CD4-positive, alpha-beta memory T cell (primary cell): ENCODE results near the gene SBNO2. TPM values are rescaled to one million over a fixed set of nuclear protein-coding genes. Genes with fewer than 3 reads are reported as not detected.
"Not testable (repeated sequence)": the region's sequence is repeated elsewhere in the genome, so short reads cannot be mapped to it uniquely, and the experiment has no call there.

Source experiments
- CTCF ChIA-PET: fragments of 350-600 bp; sonication (Branson Sonifier 250); formaldehyde crosslinking; loops from one replicate; lab custom pipeline; 2021; ENCODE audit warnings: inconsistent platforms; ENCODE audit not compliant: partially characterized antibody; lab: Charles Lee
- POLR2A ChIA-PET: fragments of 350-600 bp; sonication (Branson Sonifier 250); formaldehyde crosslinking; loops from one replicate; lab custom pipeline; 2021; ENCODE audit not compliant: partially characterized antibody; lab: Charles Lee
- DNase-seq, 5 donors: peaks; one replicate each; pipeline versions ENCODE4 v3.0.0 to v3.0.0-alpha.2; 2020 to 2022; ENCODE audit warnings: mixed read lengths in 1 of 5
- H3K27ac ChIP-seq: one replicate; pipeline ENCODE4 v1.7.0; 2013; ENCODE audit warnings: low read depth, low read length
- H3K27me3 ChIP-seq: 2 replicates; pipeline ENCODE4 v1.7.0; 2013; ENCODE audit warnings: mild to moderate bottlenecking, low read length, moderate library complexity; ENCODE audit not compliant: insufficient read depth
- H3K36me3 ChIP-seq: 2 replicates; pipeline ENCODE4 v1.7.0; 2013; ENCODE audit warnings: mild to moderate bottlenecking, low read length, moderate library complexity; ENCODE audit not compliant: insufficient read depth
- H3K4me1 ChIP-seq: 2 replicates; pipeline ENCODE4 v1.7.0; 2013; ENCODE audit warnings: mild to moderate bottlenecking, low read length, moderate library complexity; ENCODE audit not compliant: insufficient read depth
- H3K4me3 ChIP-seq, 2 donors: one replicate each; pipeline ENCODE4 v1.7.0; 2013; ENCODE audit warnings: low read length in 2 of 2, mild to moderate bottlenecking in 1 of 2
- H3K9me3 ChIP-seq, 2 donors: one replicate each; pipeline ENCODE4 v1.7.0; 2013; ENCODE audit warnings: low read length in 2 of 2, control low read depth in 1 of 2; ENCODE audit not compliant: control insufficient read depth in 1 of 2
- H3K27ac Mint-ChIP-seq, 7 donors: one replicate each; pipeline ENCODE4 v1.8.0; 2020 to 2021; ENCODE audit warnings: mixed read lengths in 7 of 7, mild to moderate bottlenecking in 6 of 7, inconsistent platforms in 3 of 7, moderate library complexity in 3 of 7
- H3K27me3 Mint-ChIP-seq, 2 donors: one replicate each; pipeline ENCODE4 v1.8.0; 2020 to 2021; ENCODE audit warnings: mixed read lengths in 2 of 2
- H3K36me3 Mint-ChIP-seq, 2 donors: one replicate each; pipeline ENCODE4 v1.8.0; 2020 to 2021; ENCODE audit warnings: mixed read lengths in 2 of 2, inconsistent platforms in 1 of 2, mild to moderate bottlenecking in 1 of 2
- H3K4me1 Mint-ChIP-seq, 4 donors: one replicate each; pipeline ENCODE4 v1.8.0; 2020 to 2021; ENCODE audit warnings: mixed read lengths in 4 of 4, mild to moderate bottlenecking in 1 of 4
- H3K4me3 Mint-ChIP-seq, 8 donors: one replicate each; pipeline ENCODE4 v1.8.0; 2020 to 2021; ENCODE audit warnings: mixed read lengths in 8 of 8, mild to moderate bottlenecking in 7 of 8, moderate library complexity in 6 of 8, inconsistent platforms in 3 of 8
- H3K9me3 Mint-ChIP-seq, 8 donors: one replicate each; pipeline ENCODE4 v1.8.0; 2020 to 2021; ENCODE audit warnings: mixed read lengths in 8 of 8, mild to moderate bottlenecking in 5 of 8, inconsistent platforms in 3 of 8, moderate library complexity in 1 of 8
- intact Hi-C: fragments of 100-400 bp; cut with micrococcal nuclease; formaldehyde crosslinking; loops from one replicate; pipeline ENCODE4 v1.15.1; 2023
- polyA plus RNA-seq, 2 donors: library from polyadenylated mRNA; unstranded; fragments of 300-500 nt; fragmentation: Illumina TruSeq; gene quantifications; one replicate each; pipeline ENCODE4 v1.2.3, GENCODE V29; 2021
- total RNA-seq, 2 experiments: library from RNA; stranded (reverse); gene quantifications; one replicate each; pipeline ENCODE4 v1.2.3, GENCODE V29; 2021

SBNO2 gene
- total and polyA plus RNA-seq, 4 experiments from 2014 or later = 0.37 to 98.6 (median 48.1) TPM

DNA sequence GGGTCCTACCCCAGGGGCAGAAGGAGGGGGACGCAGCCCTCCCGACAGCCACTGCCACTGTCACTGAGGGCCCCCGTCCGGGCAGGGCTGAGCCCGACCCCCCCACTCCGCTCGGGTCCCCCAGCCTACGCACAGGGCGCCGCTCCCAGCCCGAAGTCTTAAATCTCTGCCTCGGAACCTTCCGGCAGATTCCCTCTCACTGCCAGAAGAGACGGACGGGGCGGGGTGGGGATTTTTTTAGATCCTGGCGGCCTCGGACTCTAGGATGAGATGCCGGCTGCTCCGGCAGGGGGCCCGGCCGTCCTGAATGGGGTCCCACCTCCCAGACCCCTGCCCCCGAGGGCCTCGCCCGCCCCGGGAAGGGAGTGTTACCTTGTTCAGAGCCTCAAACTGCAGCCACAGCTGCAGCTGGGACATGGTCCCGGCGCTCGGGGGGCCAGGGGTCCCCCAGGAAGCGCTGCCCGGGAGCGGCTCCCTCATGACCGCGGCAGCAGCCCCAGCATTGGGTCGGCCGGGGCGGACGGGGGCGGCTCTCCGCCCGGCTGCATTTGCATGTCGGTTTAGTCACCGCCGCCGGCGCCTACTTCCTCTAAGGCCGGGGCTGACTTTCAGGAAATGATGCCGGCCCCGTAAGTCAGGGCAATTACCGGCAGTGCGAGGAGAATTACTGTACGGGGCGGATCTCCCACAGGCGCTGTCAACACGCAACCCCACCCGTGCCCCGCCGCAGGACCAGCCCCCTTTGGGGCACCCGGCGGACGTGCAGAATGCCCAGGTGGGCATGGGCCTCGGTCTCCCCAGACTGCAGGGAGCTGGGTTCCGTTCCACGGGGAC lies 42.1 kb downstream of the SBNO2 start:
- peaks cover 7 to 35% (median 23%) of the 10 kb centered on the region in 4 donors for H3K4me1 Mint-ChIP-seq
- CTCF ChIA-PET = interaction anchor here (1.2 to 1.9 kb wide), 3 partner anchors 19 to 62 kb away, joined by 4 to 10 read pairs (median 4); no protein-coding TSS in a partner anchor
- H3K27ac Mint-ChIP-seq = peak overlapping the region; percentile 91 to 94 (median 94)
- Histone ChIP-seq H3K4me3 (peak overlapping the region; percentile 61 to 89), H3K36me3 (peaks cover 7% of the 10 kb centered on the region), H3K9me3 (no peaks in the 10 kb centered on the region), H3K27me3 (no peaks in the 10 kb centered on the region), H3K27ac (peak overlapping the region; percentile 90), H3K4me1 (peaks cover 60% of the 10 kb centered on the region)
- peaks cover 0 to 14% of the 10 kb centered on the region in 2 donors for H3K36me3 Mint-ChIP-seq
- POLR2A ChIA-PET = interaction anchor here (0.6 to 4.7 kb wide), 21 partner anchors 20 to 223 kb away, joined by 3 to 42 read pairs (median 6); partner anchors contain the start of genes ABCA7, ARHGAP45, CIRBP and CNN2
- H3K9me3 Mint-ChIP-seq = peaks cover 0 to 2% (median 0%) of the 10 kb centered on the region in 8 donors
- H3K4me3 Mint-ChIP-seq = peak overlapping the region; percentile 85 to 92 (median 88)
- no peaks in the 10 kb centered on the region for H3K27me3 Mint-ChIP-seq
- intact Hi-C loops = loop anchor here (1.0 to 5.0 kb wide), 4 partner anchors 19 to 60 kb away; partner anchors contain the start of genes POLR2E and SBNO2
- DNase-seq = peak; percentile 82 to 92 (median 83)

DNA sequence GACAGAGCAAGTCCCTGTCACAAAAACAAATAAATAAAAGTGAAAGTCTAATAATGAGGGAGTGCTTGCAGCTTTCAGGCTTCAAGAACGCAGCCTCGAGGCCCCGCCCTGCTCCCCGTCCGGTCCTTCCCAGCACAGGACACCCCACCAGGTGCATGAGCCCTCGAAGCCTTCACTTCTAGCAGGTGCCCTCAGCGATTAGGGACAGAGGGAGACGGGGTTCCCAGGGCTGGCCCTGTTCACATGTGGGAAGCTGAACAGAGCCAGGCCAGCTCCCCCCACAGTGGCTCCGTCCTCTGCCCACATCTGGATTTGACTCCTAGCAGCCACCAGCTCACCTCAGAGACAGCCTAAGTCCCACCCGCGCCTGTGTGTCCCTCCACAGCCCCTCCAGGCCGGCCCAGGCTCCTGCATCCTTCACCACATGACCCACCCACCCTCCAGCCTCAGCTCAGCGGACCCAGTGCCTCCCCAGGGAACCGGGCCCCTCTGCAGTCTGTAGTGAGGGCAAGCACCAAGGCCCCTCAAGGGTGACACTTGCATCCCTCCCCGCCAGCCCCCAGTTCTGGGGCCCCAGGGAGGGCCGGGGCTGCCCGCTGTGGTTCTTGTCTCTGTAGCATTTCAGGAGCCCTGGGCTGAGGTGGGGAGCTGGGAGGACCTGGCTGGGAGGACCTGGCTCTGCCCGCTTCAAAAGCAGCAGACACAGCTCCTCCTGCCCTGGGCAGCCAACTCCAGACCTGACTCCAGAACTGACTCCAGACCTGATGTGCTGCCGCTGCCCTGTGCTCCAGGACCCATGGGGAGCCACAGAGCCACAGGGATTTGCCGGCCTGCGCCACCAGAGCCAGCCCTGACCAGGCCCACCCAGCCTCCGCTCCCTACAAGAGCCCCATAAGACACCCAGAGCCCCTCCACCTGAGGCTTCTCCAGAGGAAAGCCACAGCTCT lies 43.0 kb downstream of the SBNO2 start:
- Histone ChIP-seq H3K4me3 (peak overlapping the region; percentile 61 to 89), H3K4me1 (peaks cover 55% of the 10 kb centered on the region), H3K27ac (peak overlapping the region; percentile 90), H3K9me3 (no peaks in the 10 kb centered on the region), H3K27me3 (no peaks in the 10 kb centered on the region), H3K36me3 (peaks cover 12% of the 10 kb centered on the region)
- POLR2A ChIA-PET = interaction anchor here (0.5 to 4.7 kb wide), 35 partner anchors 8 to 222 kb away, joined by 3 to 42 read pairs (median 5); partner anchors contain the start of genes ABCA7, ARHGAP45, CIRBP and CNN2
- intact Hi-C loops = loop anchor here (5.0 kb wide), 2 partner anchors 34 to 61 kb away; partner anchors contain the start of gene POLR2E
- peak overlapping the region; percentile 85 to 95 (median 94) for H3K27ac Mint-ChIP-seq
- peak overlapping the region; percentile 85 to 92 (median 88) for H3K4me3 Mint-ChIP-seq
- peaks cover 6 to 35% (median 20%) of the 10 kb centered on the region in 4 donors for H3K4me1 Mint-ChIP-seq
- H3K36me3 Mint-ChIP-seq = peaks cover 0 to 17% of the 10 kb centered on the region in 2 donors
- no peaks in the 10 kb centered on the region for H3K27me3 Mint-ChIP-seq
- peaks cover 0 to 2% (median 0%) of the 10 kb centered on the region in 8 donors for H3K9me3 Mint-ChIP-seq
- CTCF ChIA-PET = interaction anchor here (1.0 to 2.2 kb wide), 6 partner anchors 9 to 64 kb away, joined by 3 to 10 read pairs (median 4); partner anchors contain the start of gene ARHGAP45
- peak; percentile 53 to 70 (median 60) for DNase-seq

DNA sequence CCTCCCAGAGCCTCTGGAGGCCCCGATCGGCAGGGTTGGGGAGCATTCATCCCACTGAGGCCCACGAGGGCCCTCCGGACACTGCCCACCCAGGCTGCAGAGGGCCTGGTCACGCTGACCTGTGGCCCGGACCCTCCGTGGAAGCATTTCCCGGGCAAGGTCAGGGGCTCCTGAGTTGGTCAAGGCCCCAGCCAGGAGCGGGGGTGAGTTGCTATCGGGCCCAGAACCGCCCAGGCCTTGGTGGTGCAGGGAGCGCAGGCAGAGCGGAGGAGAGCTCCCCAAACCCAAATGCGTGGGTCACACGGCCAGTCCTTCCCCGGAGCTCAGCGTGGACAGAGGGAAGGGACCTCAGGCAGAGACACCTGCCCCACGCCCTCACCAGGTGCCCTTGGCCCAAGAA lies 44.5 kb downstream of the SBNO2 start:
- H3K36me3 Mint-ChIP-seq = peaks cover 0 to 24% of the 10 kb centered on the region in 2 donors
- Histone ChIP-seq H3K27ac (peak overlapping the region; percentile 90), H3K36me3 (peaks cover 20% of the 10 kb centered on the region), H3K27me3 (no peaks in the 10 kb centered on the region), H3K9me3 (no peaks in the 10 kb centered on the region), H3K4me1 (peaks cover 55% of the 10 kb centered on the region), H3K4me3 (no peak overlapping the region)
- ChIA-PET POLR2A (interaction anchor here (0.8 to 4.7 kb wide), 5 partner anchors 16 to 63 kb away, joined by 3 to 42 read pairs (median 5); partner anchors contain the start of genes ARHGAP45 and GPX4), CTCF (interaction anchor here (2.2 kb wide), 1 partner anchor 18 kb away, joined by 5 read pairs; no protein-coding TSS in a partner anchor)
- no peaks in the 10 kb centered on the region for H3K27me3 Mint-ChIP-seq
- H3K4me3 Mint-ChIP-seq = peak overlapping the region in 3 of 8 donors; percentile 8 to 88 (median 65)
- H3K4me1 Mint-ChIP-seq = peaks cover 6 to 35% (median 20%) of the 10 kb centered on the region in 4 donors
- DNase-seq = no peak
- peaks cover 0 to 2% (median 0%) of the 10 kb centered on the region in 8 donors for H3K9me3 Mint-ChIP-seq
- intact Hi-C loops = no loop called here
- peak overlapping the region in 5 of 7 donors; percentile 4 to 95 (median 72) for H3K27ac Mint-ChIP-seq

DNA sequence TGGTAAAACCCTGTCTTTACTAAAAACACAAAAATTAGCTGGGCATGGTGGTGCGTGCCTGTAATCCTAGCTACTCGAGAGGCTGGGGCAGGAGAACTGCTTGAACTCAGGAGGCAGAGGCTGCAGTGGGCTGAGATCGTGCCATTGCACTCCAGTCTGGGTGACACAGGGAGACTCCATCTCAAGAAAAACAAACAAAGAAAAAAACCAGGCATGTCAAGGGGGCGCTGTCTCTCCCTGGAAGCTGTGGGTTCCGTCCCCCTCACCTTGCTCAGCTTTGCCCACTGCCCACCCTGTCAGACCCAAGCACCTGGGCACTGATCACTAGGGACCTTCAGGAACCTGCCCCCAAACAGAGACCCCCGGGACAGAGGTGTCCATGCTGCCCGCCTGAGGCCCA lies 45.0 kb downstream of the SBNO2 start:
- Mint-ChIP-seq H3K27ac (peak overlapping the region in 5 of 7 donors; percentile 22 to 79 (median 42)), H3K4me1 (peaks cover 6 to 32% (median 20%) of the 10 kb centered on the region in 4 donors), H3K36me3 (peaks cover 0 to 24% of the 10 kb centered on the region in 2 donors), H3K4me3 (peak overlapping the region in 2 of 8 donors; percentile 17 to 39)
- H3K9me3 Mint-ChIP-seq, intact Hi-C loops, H3K9me3 ChIP-seq, H3K27me3 ChIP-seq, H3K4me3 ChIP-seq, DNase-seq, H3K27me3 Mint-ChIP-seq: not testable (repeated sequence)
- ChIA-PET POLR2A (interaction anchor here (0.6 to 4.0 kb wide), 5 partner anchors 17 to 1656 kb away, joined by 3 to 42 read pairs (median 4); partner anchors contain the start of genes GPX4 and THOP1), CTCF (interaction anchor here (0.8 to 2.2 kb wide), 3 partner anchors 17 to 65 kb away, joined by 3 to 5 read pairs (median 4); no protein-coding TSS in a partner anchor)
- H3K27ac ChIP-seq = peak overlapping the region; percentile 90
- peaks cover 51% of the 10 kb centered on the region for H3K4me1 ChIP-seq
- H3K36me3 ChIP-seq = peaks cover 24% of the 10 kb centered on the region

DNA sequence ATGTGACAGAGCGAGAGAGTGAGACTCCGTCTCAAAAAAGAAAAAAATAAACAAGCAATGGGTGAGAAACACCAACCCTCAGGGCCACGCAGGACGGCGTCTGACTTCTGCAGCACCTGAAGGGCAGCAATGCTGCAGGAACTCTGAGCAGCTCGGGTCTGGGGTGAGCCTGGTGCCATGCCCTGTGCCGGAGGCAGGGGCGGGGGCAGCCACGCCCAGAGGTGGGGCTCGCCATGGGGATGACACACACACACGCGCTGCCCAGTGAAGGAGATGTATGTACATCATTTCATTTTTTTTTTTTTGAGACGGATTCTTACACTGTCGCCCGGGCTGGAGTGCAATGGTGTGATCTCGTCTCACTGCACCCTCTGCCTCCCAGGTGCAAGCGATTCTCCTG lies 46.0 kb downstream of the SBNO2 start:
- POLR2A ChIA-PET = interaction anchor here (1.2 kb wide), 1 partner anchor 60 kb away, joined by 4 read pairs; no protein-coding TSS in a partner anchor
- peaks cover 34% of the 10 kb centered on the region for H3K36me3 ChIP-seq

More for the DNA sequence above, 46.0 kb downstream of the SBNO2 start:
- Histone ChIP-seq H3K9me3 (no peaks in the 10 kb centered on the region), H3K4me1 (peaks cover 43% of the 10 kb centered on the region), H3K27me3 (no peaks in the 10 kb centered on the region), H3K4me3 (no peak overlapping the region), H3K27ac (no peak overlapping the region)
- DNase-seq = no peak
- Mint-ChIP-seq H3K36me3 (peaks cover 0 to 21% of the 10 kb centered on the region in 2 donors), H3K4me1 (peaks cover 3 to 25% (median 14%) of the 10 kb centered on the region in 4 donors), H3K4me3 (no peak overlapping the region), H3K27me3 (no peaks in the 10 kb centered on the region), H3K27ac (peak overlapping the region in 1 of 7 donors; percentile 57), H3K9me3 (peaks cover 0 to 2% (median 0%) of the 10 kb centered on the region in 8 donors)
- CTCF ChIA-PET = interaction anchor here (0.8 to 1.1 kb wide), 2 partner anchors 50 to 66 kb away, joined by 3 to 4 read pairs; no protein-coding TSS in a partner anchor
- intact Hi-C loops = no loop called here
